ENCODE measurements around the gene SOBP. TPM values are rescaled to one million over a fixed set of nuclear protein-coding genes. Genes with fewer than 3 reads are reported as not detected.

Gene SOBP
- total RNA-seq, 1 donor from 2014 or later: 1.2 TPM

DNA sequence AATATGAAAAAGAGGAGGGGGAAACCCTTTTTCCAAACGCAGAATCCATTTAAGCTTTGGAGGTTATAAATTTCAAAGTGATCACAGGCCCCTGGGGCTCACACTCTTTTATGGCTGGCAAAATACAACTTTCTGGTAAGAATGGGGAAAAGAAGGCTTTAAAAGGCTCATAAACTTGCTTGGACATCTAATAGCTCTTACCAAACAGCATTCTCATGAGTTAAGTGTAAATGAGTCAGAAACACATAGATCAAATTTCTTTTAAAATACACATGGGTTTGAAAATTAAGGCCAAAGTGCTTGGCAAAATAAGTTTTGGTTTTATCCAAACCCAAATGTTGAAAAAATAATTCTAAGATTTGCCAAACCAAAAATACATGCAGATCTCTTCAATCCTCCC, 154.6 kb downstream of the SOBP start:
- H3K27me3 ChIP-seq (ENCODE audit: control insufficient read depth, insufficient read depth, low read length): no peaks in the 10 kb centered on the region
- H3K36me3 ChIP-seq (ENCODE audit: control insufficient read depth, insufficient read depth, low read length): no peaks in the 10 kb centered on the region
- no peak overlapping the region for H3K4me3 ChIP-seq (ENCODE audit: low read depth, low read length)
- TF ChIP-seq, protein P1, sequence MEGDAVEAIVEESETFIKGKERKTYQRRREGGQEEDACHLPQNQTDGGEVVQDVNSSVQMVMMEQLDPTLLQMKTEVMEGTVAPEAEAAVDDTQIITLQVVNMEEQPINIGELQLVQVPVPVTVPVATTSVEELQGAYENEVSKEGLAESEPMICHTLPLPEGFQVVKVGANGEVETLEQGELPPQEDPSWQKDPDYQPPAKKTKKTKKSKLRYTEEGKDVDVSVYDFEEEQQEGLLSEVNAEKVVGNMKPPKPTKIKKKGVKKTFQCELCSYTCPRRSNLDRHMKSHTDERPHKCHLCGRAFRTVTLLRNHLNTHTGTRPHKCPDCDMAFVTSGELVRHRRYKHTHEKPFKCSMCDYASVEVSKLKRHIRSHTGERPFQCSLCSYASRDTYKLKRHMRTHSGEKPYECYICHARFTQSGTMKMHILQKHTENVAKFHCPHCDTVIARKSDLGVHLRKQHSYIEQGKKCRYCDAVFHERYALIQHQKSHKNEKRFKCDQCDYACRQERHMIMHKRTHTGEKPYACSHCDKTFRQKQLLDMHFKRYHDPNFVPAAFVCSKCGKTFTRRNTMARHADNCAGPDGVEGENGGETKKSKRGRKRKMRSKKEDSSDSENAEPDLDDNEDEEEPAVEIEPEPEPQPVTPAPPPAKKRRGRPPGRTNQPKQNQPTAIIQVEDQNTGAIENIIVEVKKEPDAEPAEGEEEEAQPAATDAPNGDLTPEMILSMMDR (IDR thresholded peaks at IDR 0.05; ENCODE audit: insufficient read depth, low read length, poor library complexity, severe bottlenecking): no peak
- DNase-seq (ENCODE audit: low read depth): no peak

DNA sequence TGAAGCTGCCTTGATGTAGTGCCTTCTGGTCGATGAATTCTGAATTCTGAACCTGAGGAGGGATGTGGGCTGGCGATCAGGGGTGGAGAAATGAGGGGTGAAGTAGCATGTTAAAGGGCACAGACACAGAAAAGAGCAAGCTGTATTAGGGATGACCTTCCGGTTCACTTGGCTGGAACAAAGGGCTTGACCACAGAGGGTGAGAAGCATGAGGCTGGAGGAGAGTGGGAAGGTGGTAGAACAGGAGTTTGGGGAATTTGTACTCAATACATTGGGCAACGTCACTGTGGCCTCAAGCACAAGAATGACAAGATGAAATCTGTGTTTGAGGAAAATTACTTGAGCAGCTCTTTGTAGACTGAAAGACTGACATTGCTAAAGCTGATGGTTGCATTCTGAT, 155.8 kb downstream of the SOBP start:
- TF ChIP-seq, protein P1 (IDR thresholded peaks at IDR 0.05; ENCODE audit: insufficient read depth, low read length, poor library complexity, severe bottlenecking): no peak
- Histone ChIP-seq H3K27me3 (ENCODE audit: control insufficient read depth, insufficient read depth, low read length) (no peaks in the 10 kb centered on the region), H3K36me3 (ENCODE audit: control insufficient read depth, insufficient read depth, low read length) (no peaks in the 10 kb centered on the region), H3K4me3 (ENCODE audit: low read depth, low read length) (no peak overlapping the region)
- DNase-seq (ENCODE audit: low read depth): no peak

DNA sequence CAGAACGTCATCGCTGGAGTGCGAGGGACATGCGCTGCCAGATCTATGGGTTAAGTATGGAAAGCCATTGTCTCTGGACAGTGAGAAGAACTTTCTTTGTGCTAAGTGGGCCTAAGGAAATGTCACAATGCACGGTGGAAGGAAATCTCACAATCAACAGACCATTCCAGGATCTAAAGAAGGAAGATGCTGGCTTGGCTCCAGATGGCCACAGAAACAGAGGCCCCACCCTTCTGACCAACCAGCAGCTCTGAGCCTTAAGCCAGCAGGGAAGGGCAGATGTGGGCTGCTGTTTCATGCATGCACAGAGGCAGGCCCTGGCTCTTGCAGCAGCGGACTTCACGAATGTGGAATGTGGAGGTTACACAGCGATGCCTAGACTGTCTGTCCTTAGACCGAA, 156.3 kb downstream of the SOBP start:
- TF ChIP-seq, protein P1 (IDR thresholded peaks at IDR 0.05; ENCODE audit: insufficient read depth, low read length, poor library complexity, severe bottlenecking): no peak
- H3K4me3 ChIP-seq (ENCODE audit: low read depth, low read length): no peak overlapping the region
- DNase-seq (ENCODE audit: low read depth): no peak
- H3K27me3 ChIP-seq (ENCODE audit: control insufficient read depth, insufficient read depth, low read length): no peaks in the 10 kb centered on the region
- H3K36me3 ChIP-seq (ENCODE audit: control insufficient read depth, insufficient read depth, low read length): no peaks in the 10 kb centered on the region

DNA sequence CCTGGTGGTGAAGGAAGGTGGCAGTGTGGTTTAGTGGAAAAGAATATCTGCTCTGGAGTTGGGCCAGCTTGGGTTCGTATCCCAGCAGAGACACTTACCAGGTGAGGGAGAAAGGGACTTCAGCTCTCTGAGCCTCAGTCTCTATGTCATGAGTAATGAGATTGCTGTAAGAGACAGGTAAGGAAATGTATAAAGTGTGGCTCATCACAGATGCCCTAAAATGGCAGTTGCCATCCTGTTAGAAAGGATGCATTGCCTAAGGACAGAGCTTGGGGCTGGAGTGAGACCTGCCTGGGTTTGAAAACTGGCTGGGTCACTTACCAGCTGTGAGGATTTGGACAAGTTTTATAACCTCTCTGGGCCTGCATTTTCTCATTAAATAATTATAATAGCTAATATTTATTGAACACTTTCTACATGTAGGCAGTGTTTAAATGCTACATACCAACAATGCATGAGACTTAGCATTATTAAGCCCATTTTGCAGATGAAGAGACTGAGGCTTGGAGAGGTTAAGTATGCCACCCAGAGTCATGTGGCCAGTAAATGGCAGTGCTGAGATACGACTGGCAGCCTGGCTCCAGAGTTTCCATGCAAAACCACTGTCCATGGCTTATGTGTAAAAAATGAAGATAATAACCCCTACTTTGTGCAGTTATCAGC, 157.0 kb downstream of the SOBP start:
- H3K36me3 ChIP-seq (ENCODE audit: control insufficient read depth, insufficient read depth, low read length): no peaks in the 10 kb centered on the region
- no peaks in the 10 kb centered on the region for H3K27me3 ChIP-seq (ENCODE audit: control insufficient read depth, insufficient read depth, low read length)
- H3K4me3 ChIP-seq (ENCODE audit: low read depth, low read length): no peak overlapping the region
- no peak for DNase-seq (ENCODE audit: low read depth)
- TF ChIP-seq, protein P1 (IDR thresholded peaks at IDR 0.05; ENCODE audit: insufficient read depth, low read length, poor library complexity, severe bottlenecking): no peak

DNA sequence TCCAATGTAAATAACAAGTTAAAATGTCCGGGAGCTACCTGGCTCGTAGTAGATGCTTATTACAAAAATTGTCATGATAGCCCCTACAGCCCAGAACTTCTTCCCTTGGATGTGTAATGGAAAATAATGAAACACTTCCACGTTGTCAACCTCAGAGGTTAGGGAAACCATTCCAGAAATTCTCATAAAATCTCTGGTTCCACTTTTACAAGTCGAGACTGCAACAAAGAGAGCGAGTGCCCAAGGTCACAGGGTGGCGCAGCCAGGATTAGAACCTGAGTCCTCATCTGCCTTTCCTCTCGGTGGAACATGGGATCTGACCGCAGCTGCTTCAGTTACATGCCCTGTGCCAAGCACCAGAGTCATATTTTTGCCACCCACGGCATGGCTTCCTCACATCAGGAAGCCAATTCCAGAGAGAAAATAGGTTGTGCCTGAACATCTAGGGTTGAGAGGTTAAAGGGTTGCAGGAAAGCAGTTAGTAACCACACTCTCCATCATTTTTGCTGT, 157.6 kb downstream of the SOBP start:
- Histone ChIP-seq H3K4me3 (ENCODE audit: low read depth, low read length) (no peak overlapping the region), H3K36me3 (ENCODE audit: control insufficient read depth, insufficient read depth, low read length) (no peaks in the 10 kb centered on the region), H3K27me3 (ENCODE audit: control insufficient read depth, insufficient read depth, low read length) (no peaks in the 10 kb centered on the region)
- TF ChIP-seq, protein P1 (IDR thresholded peaks at IDR 0.05; ENCODE audit: insufficient read depth, low read length, poor library complexity, severe bottlenecking): no peak
- no peak for DNase-seq (ENCODE audit: low read depth)

DNA sequence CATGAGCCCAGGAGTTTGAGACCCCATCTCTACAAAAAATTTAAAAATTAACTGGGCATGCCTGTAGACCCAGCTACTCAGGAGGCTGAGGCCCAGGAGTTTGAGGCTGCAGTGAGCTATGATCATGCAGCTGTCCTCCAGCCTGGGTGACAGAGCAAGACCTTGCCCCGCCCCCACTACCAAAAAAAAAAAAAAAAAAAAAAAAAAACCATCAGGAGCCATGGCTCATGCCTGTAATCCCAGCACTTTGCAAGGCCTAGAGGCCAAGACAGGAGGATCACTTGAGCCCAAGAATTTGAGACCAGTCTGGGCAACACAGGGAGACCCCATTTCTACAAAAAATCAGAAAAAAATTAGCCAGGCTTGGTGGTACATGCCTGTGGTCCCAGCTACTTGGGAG, 159.1 kb downstream of the SOBP start:
- no peak for DNase-seq (ENCODE audit: low read depth)
- H3K27me3 ChIP-seq (ENCODE audit: control insufficient read depth, insufficient read depth, low read length): no peaks in the 10 kb centered on the region
- H3K4me3 ChIP-seq (ENCODE audit: low read depth, low read length): no peak overlapping the region
- TF ChIP-seq, protein P1 (IDR thresholded peaks at IDR 0.05; ENCODE audit: insufficient read depth, low read length, poor library complexity, severe bottlenecking): no peak
- H3K36me3 ChIP-seq (ENCODE audit: control insufficient read depth, insufficient read depth, low read length): no peaks in the 10 kb centered on the region

Data from kidney epithelial cell (primary cell).